ENCODE measurements around the gene AOPEP.

AOPEP gene

GRCh38 chr9:95097279-95097678 is 370.8 kb downstream of the AOPEP start:
- H3K27me3 ChIP-seq (ENCODE audit: insufficient read depth, low read length): no peaks in the 10 kb centered on the region
- H3K9me3 ChIP-seq (ENCODE audit: insufficient read depth, low read depth, low read length): no peaks in the 10 kb centered on the region
- no peak overlapping the region for H3K9ac ChIP-seq (ENCODE audit: low read depth, low read length)
- no peak overlapping the region for H3K27ac ChIP-seq (ENCODE audit: low read length)
- no peak overlapping the region for H3K4me3 ChIP-seq (ENCODE audit: low read length)
- peaks cover 10% of the 10 kb centered on the region for H3K4me1 ChIP-seq (ENCODE audit: insufficient read depth, low read length)
- peaks cover 8% of the 10 kb centered on the region for H3K36me3 ChIP-seq (ENCODE audit: insufficient read depth, low read depth, low read length)

- Histone ChIP-seq H3K36me3 (ENCODE audit: insufficient read depth, low read depth, low read length) (peaks cover 8% of the 10 kb centered on the region), H3K27me3 (ENCODE audit: insufficient read depth, low read length) (no peaks in the 10 kb centered on the region), H3K9ac (ENCODE audit: low read depth, low read length) (no peak overlapping the region), H3K4me1 (ENCODE audit: insufficient read depth, low read length) (peaks cover 3% of the 10 kb centered on the region), H3K9me3 (ENCODE audit: insufficient read depth, low read depth, low read length) (no peaks in the 10 kb centered on the region), H3K4me3 (ENCODE audit: low read length) (no peak overlapping the region), H3K27ac (ENCODE audit: low read length) (no peak overlapping the region)
These were observed 372.0 kb downstream of the AOPEP start for GRCh38 chr9:95098391-95098921.

GRCh38 chr9:95099321-95100070 is 373.0 kb downstream of the AOPEP start:
- no peak overlapping the region for H3K27ac ChIP-seq (ENCODE audit: low read length)
- peaks cover 8% of the 10 kb centered on the region for H3K36me3 ChIP-seq (ENCODE audit: insufficient read depth, low read depth, low read length)
- H3K4me3 ChIP-seq (ENCODE audit: low read length): no peak overlapping the region
- no peaks in the 10 kb centered on the region for H3K27me3 ChIP-seq (ENCODE audit: insufficient read depth, low read length)
- no peaks in the 10 kb centered on the region; the same call in 1 of the 2 replicates for H3K4me1 ChIP-seq (ENCODE audit: insufficient read depth, low read length)
- H3K9me3 ChIP-seq (ENCODE audit: insufficient read depth, low read depth, low read length): no peaks in the 10 kb centered on the region
- no peak overlapping the region for H3K9ac ChIP-seq (ENCODE audit: low read depth, low read length)

- Histone ChIP-seq H3K27me3 (ENCODE audit: insufficient read depth, low read length) (no peaks in the 10 kb centered on the region), H3K4me3 (ENCODE audit: low read length) (no peak overlapping the region), H3K9ac (ENCODE audit: low read depth, low read length) (no peak overlapping the region), H3K27ac (ENCODE audit: low read length) (no peak overlapping the region), H3K9me3 (ENCODE audit: insufficient read depth, low read depth, low read length) (no peaks in the 10 kb centered on the region), H3K36me3 (ENCODE audit: insufficient read depth, low read depth, low read length) (peaks cover 8% of the 10 kb centered on the region), H3K4me1 (ENCODE audit: insufficient read depth, low read length) (no peaks in the 10 kb centered on the region; the same call in 1 of the 2 replicates)
These were observed 373.6 kb downstream of the AOPEP start for GRCh38 chr9:95100071-95100627.

GRCh38 chr9:95101326-95101725 is 374.8 kb downstream of the AOPEP start:
- Histone ChIP-seq H3K9me3 (ENCODE audit: insufficient read depth, low read depth, low read length) (no peaks in the 10 kb centered on the region), H3K36me3 (ENCODE audit: insufficient read depth, low read depth, low read length) (peaks cover 8% of the 10 kb centered on the region), H3K9ac (ENCODE audit: low read depth, low read length) (no peak overlapping the region), H3K4me3 (ENCODE audit: low read length) (no peak overlapping the region), H3K27me3 (ENCODE audit: insufficient read depth, low read length) (no peaks in the 10 kb centered on the region), H3K4me1 (ENCODE audit: insufficient read depth, low read length) (no peaks in the 10 kb centered on the region; the same call in 1 of the 2 replicates), H3K27ac (ENCODE audit: low read length) (no peak overlapping the region)

- H3K36me3 ChIP-seq (ENCODE audit: insufficient read depth, low read depth, low read length): peaks cover 8% of the 10 kb centered on the region
- H3K4me1 ChIP-seq (ENCODE audit: insufficient read depth, low read length): no peaks in the 10 kb centered on the region; the same call in 1 of the 2 replicates
- no peaks in the 10 kb centered on the region for H3K27me3 ChIP-seq (ENCODE audit: insufficient read depth, low read length)
- H3K9ac ChIP-seq (ENCODE audit: low read depth, low read length): no peak overlapping the region
- H3K9me3 ChIP-seq (ENCODE audit: insufficient read depth, low read depth, low read length): no peaks in the 10 kb centered on the region
- no peak overlapping the region for H3K4me3 ChIP-seq (ENCODE audit: low read length)
- H3K27ac ChIP-seq (ENCODE audit: low read length): no peak overlapping the region
These were observed 375.5 kb downstream of the AOPEP start for GRCh38 chr9:95102001-95102433.

GRCh38 chr9:95102572-95102971 is 376.1 kb downstream of the AOPEP start:
- no peaks in the 10 kb centered on the region for H3K27me3 ChIP-seq (ENCODE audit: insufficient read depth, low read length)
- H3K27ac ChIP-seq (ENCODE audit: low read length): no peak overlapping the region
- H3K4me3 ChIP-seq (ENCODE audit: low read length): no peak overlapping the region
- H3K36me3 ChIP-seq (ENCODE audit: insufficient read depth, low read depth, low read length): peaks cover 8% of the 10 kb centered on the region
- no peaks in the 10 kb centered on the region; the same call in 1 of the 2 replicates for H3K4me1 ChIP-seq (ENCODE audit: insufficient read depth, low read length)
- H3K9me3 ChIP-seq (ENCODE audit: insufficient read depth, low read depth, low read length): no peaks in the 10 kb centered on the region
- no peak overlapping the region for H3K9ac ChIP-seq (ENCODE audit: low read depth, low read length)

GRCh38 chr9:95103281-95103771 is 376.8 kb downstream of the AOPEP start:
- H3K9ac ChIP-seq (ENCODE audit: low read depth, low read length): no peak overlapping the region
- no peaks in the 10 kb centered on the region for H3K27me3 ChIP-seq (ENCODE audit: insufficient read depth, low read length)
- no peaks in the 10 kb centered on the region; the same call in 1 of the 2 replicates for H3K4me1 ChIP-seq (ENCODE audit: insufficient read depth, low read length)
- H3K4me3 ChIP-seq (ENCODE audit: low read length): no peak overlapping the region
- H3K9me3 ChIP-seq (ENCODE audit: insufficient read depth, low read depth, low read length): no peaks in the 10 kb centered on the region
- no peak overlapping the region for H3K27ac ChIP-seq (ENCODE audit: low read length)
- H3K36me3 ChIP-seq (ENCODE audit: insufficient read depth, low read depth, low read length): peaks cover 8% of the 10 kb centered on the region

- Histone ChIP-seq H3K4me3 (ENCODE audit: low read length) (no peak overlapping the region), H3K27ac (ENCODE audit: low read length) (peak overlapping the region; percentile 47), H3K9me3 (ENCODE audit: insufficient read depth, low read depth, low read length) (no peaks in the 10 kb centered on the region), H3K4me1 (ENCODE audit: insufficient read depth, low read length) (no peaks in the 10 kb centered on the region; the same call in 1 of the 2 replicates), H3K27me3 (ENCODE audit: insufficient read depth, low read length) (no peaks in the 10 kb centered on the region), H3K9ac (ENCODE audit: low read depth, low read length) (no peak overlapping the region), H3K36me3 (ENCODE audit: insufficient read depth, low read depth, low read length) (peaks cover 8% of the 10 kb centered on the region)
These were observed 377.5 kb downstream of the AOPEP start for GRCh38 chr9:95103871-95104580.

- no peak overlapping the region for H3K27ac ChIP-seq (ENCODE audit: low read length)
- no peak overlapping the region for H3K4me3 ChIP-seq (ENCODE audit: low read length)
- no peak overlapping the region for H3K9ac ChIP-seq (ENCODE audit: low read depth, low read length)
- peaks cover 8% of the 10 kb centered on the region for H3K36me3 ChIP-seq (ENCODE audit: insufficient read depth, low read depth, low read length)
- H3K27me3 ChIP-seq (ENCODE audit: insufficient read depth, low read length): no peaks in the 10 kb centered on the region
- H3K9me3 ChIP-seq (ENCODE audit: insufficient read depth, low read depth, low read length): no peaks in the 10 kb centered on the region
- H3K4me1 ChIP-seq (ENCODE audit: insufficient read depth, low read length): no peaks in the 10 kb centered on the region; the same call in 1 of the 2 replicates
These were observed 378.1 kb downstream of the AOPEP start for GRCh38 chr9:95104581-95104960.

- Histone ChIP-seq H3K27me3 (ENCODE audit: insufficient read depth, low read length) (no peaks in the 10 kb centered on the region), H3K9me3 (ENCODE audit: insufficient read depth, low read depth, low read length) (no peaks in the 10 kb centered on the region), H3K36me3 (ENCODE audit: insufficient read depth, low read depth, low read length) (peaks cover 5% of the 10 kb centered on the region), H3K27ac (ENCODE audit: low read length) (no peak overlapping the region), H3K9ac (ENCODE audit: low read depth, low read length) (no peak overlapping the region), H3K4me3 (ENCODE audit: low read length) (no peak overlapping the region), H3K4me1 (ENCODE audit: insufficient read depth, low read length) (no peaks in the 10 kb centered on the region; the same call in 1 of the 2 replicates)
These were observed 378.5 kb downstream of the AOPEP start for GRCh38 chr9:95104980-95105379.

All from iPS-20b (cell line).